ENCODE data around the gene CYB5R3.
A peak's percentile ranks its signal among the peaks of the same experiment; 100 is the strongest.

The CYB5R3 gene

DNA sequence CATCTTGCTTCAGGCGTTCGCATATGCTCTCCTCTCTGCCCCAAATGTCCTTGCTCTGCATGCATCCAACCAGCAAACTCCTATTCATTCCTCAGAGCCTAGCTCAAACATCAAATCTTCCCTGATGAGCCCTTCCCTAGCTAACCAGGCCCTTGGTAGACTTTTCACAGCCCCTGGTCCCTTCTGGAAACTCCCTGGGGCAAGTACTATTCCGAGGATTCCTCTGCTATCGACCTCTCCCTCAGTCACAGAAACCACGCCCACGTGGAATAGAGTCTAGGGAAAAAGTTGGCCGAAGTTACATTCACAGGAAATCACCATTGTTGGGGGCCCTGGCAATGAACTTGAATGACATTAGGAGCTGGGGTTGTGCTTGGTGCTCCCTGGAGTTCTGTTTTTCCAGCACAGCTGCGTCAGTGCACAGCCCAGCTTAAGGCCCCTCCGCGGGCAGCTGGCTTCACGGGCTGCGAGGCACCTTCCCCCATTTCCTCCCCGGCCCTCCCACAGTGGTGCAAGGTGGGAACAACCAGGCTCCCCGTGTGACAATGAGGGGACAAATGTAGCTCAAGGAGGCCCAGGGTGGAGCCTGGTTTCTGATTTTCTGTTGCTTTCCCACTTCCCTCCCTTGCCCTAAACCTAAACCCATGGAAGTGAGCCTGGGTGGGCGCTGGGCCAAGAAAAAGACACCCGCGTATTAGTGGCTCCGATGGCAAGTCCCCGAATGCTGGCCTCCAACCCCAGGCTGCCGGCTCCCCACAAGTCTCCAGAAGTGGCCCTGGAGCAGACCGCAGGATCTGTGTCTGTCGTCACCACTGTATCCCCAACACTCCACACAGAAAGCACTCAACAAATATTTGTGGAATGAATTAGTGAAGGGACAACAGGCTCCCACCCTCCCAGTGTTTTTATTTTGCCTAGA is 4.5 kb downstream of the CYB5R3 start:
- peak; percentile 79 for DNase-seq

DNA sequence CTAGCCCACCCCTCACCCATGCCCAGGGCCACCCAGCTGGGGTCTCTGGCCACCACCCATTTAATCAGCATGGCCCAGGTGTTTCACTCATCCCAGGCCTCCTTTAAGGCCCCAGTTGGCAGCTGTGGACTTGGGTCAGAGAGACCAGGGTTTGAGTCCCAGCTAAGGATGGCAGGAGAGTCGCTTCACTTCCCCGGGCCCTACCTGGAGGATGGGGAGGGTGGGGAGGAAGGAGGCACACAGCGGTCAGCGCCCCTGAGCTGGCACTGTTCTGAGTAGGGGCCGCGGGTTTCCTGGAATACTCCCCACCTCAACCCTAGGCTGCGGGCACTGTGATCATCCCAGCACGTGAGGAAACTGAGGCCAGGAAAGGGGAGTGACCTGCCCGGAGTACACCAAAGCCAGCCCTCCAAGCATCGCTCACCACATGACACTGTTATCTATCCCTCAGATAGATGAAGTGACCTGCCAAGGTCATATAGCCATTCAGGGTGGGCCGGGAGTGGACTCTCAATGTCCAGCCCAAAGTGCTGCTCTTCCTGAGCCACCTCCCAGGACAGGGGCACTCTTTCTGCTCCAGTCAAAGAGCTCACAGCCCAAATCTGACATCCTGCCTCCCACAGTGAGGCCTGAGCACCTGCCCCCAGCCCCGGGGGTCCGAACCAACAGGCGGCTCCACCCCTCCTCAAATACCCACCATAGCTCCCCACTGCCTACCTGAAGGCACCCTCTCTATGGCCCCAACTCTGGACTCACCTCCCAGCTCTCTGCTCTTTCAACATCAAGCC is 5.4 kb downstream of the CYB5R3 start:
- no peak for DNase-seq

DNA sequence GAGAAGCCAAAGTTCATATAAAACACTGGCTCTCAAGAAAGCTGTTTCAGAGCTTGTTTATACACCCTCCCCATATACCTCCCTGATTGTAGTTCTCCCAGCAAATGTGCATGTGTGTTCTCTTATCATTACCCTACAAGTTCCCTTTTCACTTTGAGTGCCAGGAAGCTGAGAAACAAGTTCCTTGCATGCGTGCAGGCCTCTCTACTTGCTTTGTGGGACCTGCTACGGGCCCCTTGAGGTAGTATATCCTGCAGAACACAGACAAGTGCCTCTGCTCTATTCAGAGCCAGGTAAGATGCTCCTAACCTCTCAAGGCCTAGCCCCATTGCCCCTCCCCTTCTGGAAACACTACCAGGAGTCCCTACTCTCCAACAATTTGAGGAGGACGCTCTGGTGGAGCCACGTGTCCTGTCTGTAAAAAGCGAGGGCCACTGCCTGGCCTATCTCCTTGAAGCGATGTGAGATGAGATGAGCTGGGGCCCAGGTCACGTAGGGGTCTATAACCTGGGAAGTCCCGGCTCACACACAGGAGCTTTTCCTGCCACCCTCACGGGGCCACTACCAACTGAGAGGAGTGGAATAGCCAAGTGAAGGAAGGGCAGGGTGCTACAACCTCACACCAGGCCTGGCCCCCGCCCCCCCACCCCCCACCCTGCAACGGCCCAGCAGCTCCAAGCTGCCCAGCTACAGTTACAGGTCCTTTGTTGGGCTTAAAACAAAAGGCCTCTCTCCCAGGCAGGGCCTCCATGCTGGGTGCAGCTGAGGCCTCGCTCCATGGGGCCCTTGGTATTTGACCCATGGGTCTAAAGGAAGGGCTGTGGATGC is 6.2 kb downstream of the CYB5R3 start:
- no peak for DNase-seq

DNA sequence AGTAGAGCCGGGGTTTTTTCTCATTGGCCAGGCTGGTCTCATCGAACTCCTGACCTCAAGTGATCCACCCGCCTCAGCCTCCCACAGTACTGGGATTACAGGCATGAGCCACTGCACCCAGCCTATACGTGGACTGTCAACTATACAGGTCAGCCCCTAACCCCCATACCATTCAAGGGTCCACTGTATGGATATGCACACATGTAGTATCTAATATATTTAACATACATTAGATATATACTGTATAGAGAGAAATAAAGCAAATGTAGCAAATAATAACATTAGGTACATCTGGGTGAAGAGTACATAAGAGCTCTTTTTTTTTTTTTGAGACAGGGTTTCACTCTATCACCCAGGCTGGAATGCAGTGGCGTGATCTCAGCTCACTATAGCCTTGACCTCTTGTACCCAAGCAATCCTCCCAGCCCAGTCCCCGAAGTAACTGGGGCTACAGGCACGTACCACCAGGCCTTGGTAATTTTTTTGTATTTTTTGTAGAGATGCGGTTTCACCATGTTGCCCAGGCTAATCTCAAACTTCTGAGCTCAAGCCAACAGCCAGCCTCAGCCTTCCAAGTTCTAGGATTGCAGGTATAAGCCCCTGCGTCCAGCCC is 7.3 kb downstream of the CYB5R3 start:
- DNase-seq, result no peak

DNA sequence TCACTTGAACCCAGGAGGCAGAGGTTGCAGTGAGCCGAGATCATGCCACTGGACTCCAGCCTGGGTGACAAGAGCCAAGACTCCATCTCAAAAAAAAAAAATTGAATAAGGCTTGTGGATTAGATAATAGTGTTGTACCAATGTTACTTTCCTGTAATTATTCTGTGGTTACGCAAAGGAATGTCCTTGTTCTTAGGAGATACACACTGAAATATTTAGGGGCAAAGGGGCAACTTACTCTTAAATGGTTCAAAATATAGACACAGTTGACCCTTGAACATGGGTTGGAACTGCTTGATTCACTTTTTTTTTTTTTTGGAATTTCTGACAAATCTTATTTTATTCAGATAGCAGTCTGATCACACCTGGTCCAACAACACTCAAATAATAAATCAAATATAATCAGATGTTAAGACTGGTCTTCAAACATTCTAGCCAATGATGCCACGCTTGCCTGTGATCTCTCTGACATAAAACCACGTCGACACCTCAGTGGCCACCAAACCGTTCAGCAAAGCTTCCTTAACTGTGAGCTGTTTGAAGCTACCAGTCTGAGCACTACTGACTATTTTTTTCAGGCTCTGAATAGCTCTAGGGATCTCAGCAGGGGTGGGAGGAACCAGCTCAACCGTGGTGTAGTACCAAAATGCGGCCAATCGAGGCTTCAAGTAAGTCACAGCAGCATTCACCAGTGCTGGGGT is 9.5 kb downstream of the CYB5R3 start:
- no peak for DNase-seq

DNA sequence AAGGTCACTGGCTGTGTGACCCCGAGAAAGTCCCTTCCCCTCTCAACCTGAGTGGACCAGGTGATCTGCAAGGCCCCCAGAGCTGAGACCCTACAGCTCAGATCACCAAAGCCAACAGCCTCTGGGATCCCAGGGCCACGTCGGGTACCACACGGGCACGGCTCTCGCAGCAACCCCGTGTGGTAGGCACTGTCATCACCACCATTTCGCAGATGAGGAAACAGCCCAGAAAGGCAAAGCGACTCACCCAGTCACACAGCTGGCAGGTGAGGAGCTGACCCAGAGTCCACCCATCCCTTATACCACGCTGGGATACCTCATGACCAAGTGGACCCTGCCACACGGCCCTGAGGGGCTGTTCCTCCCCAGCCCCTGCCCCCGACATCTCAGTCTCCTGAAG is 11.6 kb downstream of the CYB5R3 start:
- DNase-seq, result no peak

DNA sequence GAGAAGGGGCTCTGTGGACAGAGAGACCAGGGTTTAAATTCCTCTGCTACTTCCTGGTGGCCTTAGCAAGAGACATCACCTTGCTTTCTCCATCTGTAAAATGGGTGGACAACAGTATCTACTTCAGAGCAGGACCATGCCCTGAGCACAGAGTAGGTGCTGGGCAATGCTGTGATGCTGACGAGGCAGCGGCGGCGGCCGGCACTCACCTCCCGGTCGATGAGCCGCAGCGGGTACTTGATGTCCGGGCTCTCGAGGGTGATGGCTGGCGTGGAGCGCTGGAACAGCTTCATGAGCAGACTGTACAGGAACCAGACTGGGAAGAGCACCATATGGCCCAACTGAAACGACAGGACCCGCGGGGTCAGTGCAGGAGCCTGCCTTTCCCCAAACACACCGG is 12.7 kb downstream of the CYB5R3 start:
- no peak for DNase-seq

DNA sequence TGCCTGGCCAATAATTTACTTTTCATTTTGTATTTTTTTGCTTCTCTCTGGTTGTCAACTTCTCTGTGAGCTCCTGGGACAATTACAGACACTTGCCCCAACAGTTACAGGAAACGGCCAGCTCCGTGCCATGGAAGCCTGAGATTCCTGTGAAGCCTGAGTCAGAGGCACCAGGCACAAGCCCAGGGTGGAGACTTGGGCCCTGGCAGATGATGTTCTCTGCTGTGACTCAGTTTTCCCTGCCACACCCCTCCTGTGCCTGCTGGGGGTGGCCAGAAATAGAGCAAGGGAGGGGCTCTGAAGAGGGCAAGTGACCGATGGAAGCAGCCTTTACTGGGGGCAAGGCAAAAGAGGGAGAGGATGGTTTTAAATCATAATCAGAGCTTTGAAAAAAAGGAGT is 13.7 kb downstream of the CYB5R3 start:
- DNase-seq, result no peak

DNA sequence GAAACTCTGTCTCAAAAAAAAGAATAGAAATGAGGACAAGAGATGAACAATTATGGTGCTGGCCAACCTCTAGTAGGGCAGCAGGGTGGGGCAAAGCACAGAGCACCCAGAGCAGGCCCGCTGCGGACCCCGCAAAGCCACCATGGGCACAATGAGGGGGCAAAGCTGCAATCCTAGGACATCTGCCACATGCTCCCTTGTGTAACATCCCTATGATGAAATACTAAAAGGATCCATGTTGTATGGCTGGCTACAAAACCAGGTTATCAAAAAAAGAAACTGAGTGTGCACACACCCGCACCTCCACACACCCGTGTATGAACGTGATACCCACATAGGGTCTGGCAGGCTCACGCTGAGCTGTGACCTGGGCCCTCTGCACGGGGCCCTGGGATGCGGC is 16.2 kb downstream of the CYB5R3 start:
- DNase-seq, result no peak

DNA sequence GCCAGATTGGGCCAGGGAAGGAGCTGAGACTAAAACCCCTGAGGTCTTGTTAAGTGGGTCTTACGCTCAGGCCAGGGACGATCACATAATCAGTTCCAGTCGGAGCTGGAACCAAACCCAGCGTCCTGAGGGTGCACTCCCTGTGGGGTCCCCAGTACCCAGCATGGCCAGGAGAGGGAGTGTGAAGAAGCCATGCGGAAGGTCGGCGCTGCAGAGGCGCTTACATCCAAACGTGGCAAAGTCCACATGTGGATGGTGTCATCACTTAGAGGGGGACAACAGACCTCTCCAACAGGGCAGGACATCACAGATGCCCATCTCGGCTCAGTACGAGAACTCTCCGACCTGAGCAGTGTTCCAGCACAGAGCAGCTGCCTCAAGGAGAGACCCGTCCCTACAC is 17.1 kb downstream of the CYB5R3 start:
- DNase-seq, result no peak

DNA sequence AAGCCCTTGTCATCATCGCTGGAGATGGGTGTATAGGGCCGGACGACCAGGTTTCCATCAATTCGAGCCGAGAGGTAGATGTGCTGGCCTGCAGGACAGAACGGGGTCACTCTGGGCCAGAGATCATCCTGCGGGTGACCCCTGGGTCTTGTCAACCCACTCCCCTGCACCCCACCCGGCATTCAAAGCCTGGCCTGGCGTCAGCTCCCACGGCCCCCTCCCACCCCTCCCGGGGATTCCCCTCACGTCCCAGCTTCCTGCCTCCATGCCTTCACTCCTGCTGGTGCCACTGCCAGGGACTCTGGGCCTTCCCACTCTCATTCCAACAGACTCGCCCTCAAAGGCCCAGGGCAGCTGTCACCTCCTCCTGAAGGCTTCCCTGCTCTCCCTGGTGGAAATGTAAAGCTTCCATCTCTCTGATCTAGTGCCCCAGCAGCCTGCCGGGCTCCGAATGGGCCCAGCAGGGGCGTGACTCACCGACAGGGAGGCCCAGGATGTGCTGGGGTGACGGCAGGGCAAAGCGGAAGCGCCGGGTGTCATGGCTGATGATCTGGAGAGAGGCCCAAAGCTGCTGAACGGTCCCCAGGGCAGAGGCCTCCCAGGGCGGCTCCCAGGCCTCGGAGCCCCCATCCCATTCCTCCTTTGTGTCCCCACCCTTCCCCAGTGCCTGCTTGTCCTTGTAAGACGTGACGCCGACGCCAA is 18.1 kb downstream of the CYB5R3 start:
- DNase-seq, result peak; percentile 18

DNA sequence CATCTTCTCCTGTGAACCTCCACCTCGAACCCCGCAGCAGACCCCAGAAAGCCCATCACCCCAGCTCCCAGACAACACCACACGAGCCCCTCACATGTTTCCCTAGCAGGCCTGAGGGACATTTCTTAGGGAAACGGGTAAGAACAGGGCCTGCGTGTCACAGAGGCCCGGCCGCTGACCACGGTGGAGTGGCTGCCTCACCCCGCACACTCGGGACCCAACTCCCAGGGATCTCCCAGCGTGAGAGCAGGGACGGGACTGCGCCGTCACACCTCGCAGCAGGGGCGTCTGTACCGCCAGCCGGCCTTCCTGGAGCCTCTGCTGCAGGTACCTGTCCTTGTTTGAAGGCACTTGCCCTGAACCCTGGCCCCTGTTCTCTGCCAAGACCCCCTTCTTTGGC is 19.0 kb downstream of the CYB5R3 start:
- no peak for DNase-seq

DNA sequence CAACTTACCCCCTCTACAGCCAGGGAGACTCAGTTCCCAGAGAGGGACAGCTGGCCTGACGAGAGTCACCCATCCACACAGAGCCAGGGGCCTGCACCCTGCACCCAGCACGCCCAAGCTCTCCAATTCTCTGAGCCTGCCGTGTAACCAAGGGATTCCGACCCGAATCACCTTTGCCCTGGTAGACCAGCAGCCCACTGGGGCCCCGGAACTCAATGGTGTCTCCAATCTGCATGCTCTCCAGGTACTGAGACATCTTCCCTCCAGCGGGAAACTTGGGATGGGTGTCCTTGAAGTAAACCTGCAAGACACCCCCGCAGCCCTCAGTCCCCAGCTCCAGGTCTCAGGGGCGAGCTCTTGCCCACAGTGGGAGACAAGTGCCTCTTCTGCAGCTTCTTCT is 21.2 kb downstream of the CYB5R3 start:
- DNase-seq, result no peak

DNA sequence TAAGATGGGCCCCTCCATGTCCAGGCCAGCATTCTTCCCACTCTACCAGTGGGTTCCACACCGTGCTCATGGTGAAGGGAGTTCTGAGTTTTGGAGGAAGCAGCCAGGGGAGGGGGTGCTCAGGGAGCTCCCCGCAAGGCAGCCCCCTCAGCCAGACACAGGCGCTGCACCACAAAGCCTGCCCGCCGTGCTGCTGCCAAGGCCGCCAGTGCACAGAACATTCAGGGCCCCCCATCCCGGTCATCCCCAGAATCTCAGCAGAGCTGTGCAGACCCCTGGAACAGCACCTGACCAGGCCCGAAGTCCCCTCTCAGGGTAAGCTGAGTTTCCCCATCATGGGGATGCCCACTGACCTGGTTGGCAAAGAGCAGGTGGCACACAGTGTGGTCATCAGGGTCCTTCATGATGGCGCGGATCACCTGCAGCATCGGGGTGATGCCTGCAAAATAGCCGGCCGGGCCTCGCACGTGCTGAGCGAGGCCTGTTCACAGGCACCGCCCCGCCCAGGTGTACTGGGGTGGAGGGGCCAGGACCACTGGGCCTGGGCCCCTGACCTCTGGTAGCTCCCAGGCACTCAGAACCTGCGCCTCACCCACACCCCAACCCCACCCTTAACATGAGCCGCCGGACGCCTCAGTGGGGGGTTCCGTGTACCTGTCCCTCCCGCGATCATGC is 22.1 kb downstream of the CYB5R3 start:
- peak; percentile 19 for DNase-seq

DNA sequence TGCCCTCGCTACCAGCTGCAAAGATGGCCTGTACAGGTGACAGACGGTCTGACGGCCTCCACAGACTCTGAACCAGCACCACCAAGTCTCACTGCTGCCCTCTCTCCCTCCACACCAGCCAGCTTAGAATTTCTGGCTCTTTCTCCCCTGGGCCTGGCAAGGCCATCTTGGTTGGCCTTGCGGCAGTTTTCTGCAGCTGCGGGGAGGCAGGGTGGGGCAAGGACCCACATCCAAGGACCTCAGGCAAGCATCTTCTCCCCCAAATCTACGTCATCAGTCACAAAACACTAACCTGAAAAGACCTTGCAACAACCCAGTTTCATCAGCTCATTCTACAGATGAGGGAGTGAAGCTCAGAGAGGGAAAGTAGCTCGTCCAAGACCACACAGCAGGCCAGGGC is 22.8 kb downstream of the CYB5R3 start:
- no peak for DNase-seq

DNA sequence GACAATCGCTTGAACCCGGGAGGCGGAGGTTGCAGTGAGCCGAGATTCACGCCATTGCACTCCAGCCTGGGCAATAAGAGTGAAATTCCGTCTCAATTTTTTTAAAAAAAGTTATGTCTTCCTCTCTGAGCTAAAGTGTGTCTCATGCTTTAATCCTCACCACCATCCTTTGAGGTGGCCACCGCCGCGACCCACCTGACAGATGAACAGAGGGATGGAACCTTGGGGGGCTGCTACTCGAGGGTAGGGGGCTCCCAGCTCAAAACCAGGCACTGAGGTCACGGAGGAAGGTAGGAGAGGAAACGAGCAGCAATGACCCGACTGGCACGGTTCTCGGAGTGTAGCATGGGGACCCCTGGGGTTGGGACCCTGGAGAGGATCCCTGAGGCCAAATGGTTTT is 23.8 kb downstream of the CYB5R3 start:
- no peak for DNase-seq

DNA sequence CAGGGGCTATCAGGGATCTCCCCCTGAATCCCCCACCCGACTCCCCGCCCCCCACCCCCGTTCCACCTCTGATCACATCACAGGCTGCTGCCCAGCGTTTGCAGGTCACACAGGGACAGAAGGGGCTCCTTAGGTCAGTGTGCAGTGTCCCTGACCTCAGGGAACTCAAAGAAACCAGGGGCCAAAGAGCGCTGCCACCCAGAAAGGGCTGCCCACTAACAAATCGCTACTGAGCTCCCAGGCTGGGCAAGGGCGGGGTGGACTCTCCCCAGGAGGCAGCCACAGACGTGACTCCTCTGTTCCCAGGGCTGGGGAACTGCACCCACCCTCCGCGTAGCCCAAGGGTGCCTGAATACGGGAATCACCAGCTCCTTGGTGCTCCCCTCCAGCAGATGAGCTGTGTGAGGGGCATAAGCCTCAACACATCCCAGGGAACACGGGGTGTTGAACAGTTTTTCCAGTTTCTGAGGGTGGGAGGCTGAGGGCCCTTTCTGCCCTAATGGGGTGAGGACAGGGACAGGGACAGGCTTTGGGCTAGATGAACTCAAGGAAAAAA is 24.6 kb downstream of the CYB5R3 start:
- DNase-seq, result no peak

DNA sequence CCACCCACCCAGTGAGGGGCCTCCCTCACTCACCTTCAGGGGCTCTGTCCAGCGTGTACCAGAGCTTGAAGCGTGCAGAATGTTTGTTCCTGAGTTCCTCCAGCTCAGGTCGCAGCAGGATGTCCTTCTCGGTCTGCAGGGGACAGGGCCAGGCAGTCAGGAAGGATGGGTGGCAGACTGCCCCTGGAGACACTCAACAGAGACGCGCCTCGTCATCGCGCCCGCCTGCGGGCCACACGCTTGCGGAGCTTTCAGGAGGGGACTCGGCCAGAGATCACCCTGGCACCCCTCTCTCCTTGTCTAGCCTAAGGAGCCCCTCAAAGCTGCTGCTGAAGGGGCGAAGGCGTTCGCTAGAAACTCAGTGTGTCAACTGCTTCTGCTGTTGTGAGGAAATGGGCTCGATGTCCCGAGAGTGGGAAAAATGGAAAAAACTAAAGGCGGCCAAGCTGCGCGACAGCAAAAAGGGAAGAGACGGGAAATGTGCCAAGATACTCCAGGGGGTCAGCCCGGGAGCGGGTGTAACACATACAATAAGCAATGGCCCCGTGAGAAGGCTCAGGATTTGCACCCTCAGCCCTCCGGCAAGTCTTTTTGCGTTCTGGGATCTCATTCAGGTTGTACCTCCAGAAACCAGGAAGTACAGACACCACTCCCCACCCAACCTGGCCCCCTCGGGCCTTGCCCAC is 25.3 kb downstream of the CYB5R3 start:
- no peak for DNase-seq

DNA sequence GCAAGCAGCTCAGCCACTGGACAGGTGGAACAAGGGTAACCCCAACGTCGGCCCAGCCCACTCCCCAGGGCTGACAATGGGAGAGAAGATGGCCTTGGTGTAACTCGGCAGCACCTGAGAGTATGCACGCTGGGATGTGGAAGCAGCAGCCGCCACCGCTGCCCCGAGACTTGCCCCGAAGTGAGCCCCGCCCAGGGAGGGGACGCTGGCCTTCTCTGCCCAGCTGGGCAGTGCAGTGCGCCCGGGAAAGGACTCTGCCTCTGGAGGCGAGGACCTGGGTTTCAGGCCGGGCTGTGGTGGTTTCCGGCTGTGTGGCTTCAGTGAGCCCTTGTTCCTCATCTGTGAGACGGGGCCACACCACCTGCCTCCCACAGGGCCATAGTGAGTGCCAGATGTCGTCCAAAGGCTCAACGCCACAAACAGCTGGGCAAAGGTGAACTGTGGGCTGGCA is 25.9 kb downstream of the CYB5R3 start:
- DNase-seq, result no peak
